ENCODE data around the gene SEMA6A.

Gene SEMA6A

GRCh38 chr5:116395226-116395625 is 179.4 kb downstream of the SEMA6A start:
- H3K27ac ChIP-seq, result no peak overlapping the region
- no peak overlapping the region for H3K9ac ChIP-seq

GRCh38 chr5:116394186-116394867 is 180.3 kb downstream of the SEMA6A start:
- Histone ChIP-seq H3K9ac (no peak overlapping the region), H3K27ac (no peak overlapping the region), H3K4me3 (IDR thresholded peaks at IDR 0.05; ENCODE audit: insufficient read depth, low read depth, low read length) (no peak overlapping the region), H3K4me1 (ENCODE audit: low read depth, poor library complexity, severe bottlenecking) (no peaks in the 10 kb centered on the region), H4K20me1 (ENCODE audit: insufficient read depth) (no peaks in the 10 kb centered on the region), H3K27me3 (ENCODE audit: insufficient read depth, low read depth) (no peaks in the 10 kb centered on the region), H2AFZ (ENCODE audit: low read depth) (no peak overlapping the region), H3K79me2 (ENCODE audit: insufficient read depth, low read depth) (no peaks in the 10 kb centered on the region), H3K36me3 (ENCODE audit: insufficient read depth) (no peaks in the 10 kb centered on the region), H3K4me2 (no peak overlapping the region)
- TF ChIP-seq, protein P1, sequence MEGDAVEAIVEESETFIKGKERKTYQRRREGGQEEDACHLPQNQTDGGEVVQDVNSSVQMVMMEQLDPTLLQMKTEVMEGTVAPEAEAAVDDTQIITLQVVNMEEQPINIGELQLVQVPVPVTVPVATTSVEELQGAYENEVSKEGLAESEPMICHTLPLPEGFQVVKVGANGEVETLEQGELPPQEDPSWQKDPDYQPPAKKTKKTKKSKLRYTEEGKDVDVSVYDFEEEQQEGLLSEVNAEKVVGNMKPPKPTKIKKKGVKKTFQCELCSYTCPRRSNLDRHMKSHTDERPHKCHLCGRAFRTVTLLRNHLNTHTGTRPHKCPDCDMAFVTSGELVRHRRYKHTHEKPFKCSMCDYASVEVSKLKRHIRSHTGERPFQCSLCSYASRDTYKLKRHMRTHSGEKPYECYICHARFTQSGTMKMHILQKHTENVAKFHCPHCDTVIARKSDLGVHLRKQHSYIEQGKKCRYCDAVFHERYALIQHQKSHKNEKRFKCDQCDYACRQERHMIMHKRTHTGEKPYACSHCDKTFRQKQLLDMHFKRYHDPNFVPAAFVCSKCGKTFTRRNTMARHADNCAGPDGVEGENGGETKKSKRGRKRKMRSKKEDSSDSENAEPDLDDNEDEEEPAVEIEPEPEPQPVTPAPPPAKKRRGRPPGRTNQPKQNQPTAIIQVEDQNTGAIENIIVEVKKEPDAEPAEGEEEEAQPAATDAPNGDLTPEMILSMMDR (conservative IDR thresholded peaks at IDR 0.05; ENCODE audit: low read depth, low read length), result no peak

More at GRCh38 chr5:116395226-116395625, 179.4 kb downstream of the SEMA6A start:
- Histone ChIP-seq H4K20me1 (ENCODE audit: insufficient read depth) (no peaks in the 10 kb centered on the region), H3K27me3 (ENCODE audit: insufficient read depth, low read depth) (no peaks in the 10 kb centered on the region), H3K4me1 (ENCODE audit: low read depth, poor library complexity, severe bottlenecking) (no peaks in the 10 kb centered on the region), H3K4me3 (IDR thresholded peaks at IDR 0.05; ENCODE audit: insufficient read depth, low read depth, low read length) (no peak overlapping the region), H2AFZ (ENCODE audit: low read depth) (no peak overlapping the region), H3K4me2 (no peak overlapping the region), H3K36me3 (ENCODE audit: insufficient read depth) (no peaks in the 10 kb centered on the region), H3K79me2 (ENCODE audit: insufficient read depth, low read depth) (no peaks in the 10 kb centered on the region)
- TF ChIP-seq, protein P1 (conservative IDR thresholded peaks at IDR 0.05; ENCODE audit: low read depth, low read length), result no peak

Data from KMS-11 (cell line).